HT1080 (cell line): ENCODE data around the gene MED13L. TPM values are rescaled to one million over a fixed set of nuclear protein-coding genes. Genes with fewer than 3 reads are reported as not detected.

Source experiments
- DNase-seq: peaks from one replicate; pipeline ENCODE4 v3.0.0-alpha.2; 2015; ENCODE audit warnings: low read depth
- polyA plus RNA-seq, 2 experiments: library from polyadenylated mRNA; depleted of rRNA; stranded (reverse); fragments of >200 nt; gene quantifications; 2 replicates each; pipeline ENCODE4 v1.2.3, GENCODE V29; 2015
- total RNA-seq: library from RNA; depleted of rRNA; stranded (reverse); fragments of >200 nt; shearing (Covaris generic); gene quantifications from 2 replicates; pipeline ENCODE4 v1.2.3, GENCODE V29; 2014; rRNA removed

Gene MED13L
- total RNA-seq: 25.8 and 27.5 TPM in 2 replicates
- 19.0 and 28.7 TPM in 2 replicates for polyA plus RNA-seq (2015; cell fraction: cytosol; rRNA removed)
- polyA plus RNA-seq (2015; cell fraction: nucleus; rRNA removed): 47.2 and 51.0 TPM in 2 replicates

GRCh38 chr12:116277467-116278278, at the start of gene MED13L:
Gene MED13L (minus strand): TSS chr12:116277693. CDS start chr12:116277131, 562 bp downstream.
- DNase-seq: peak; percentile 65

- no peak for DNase-seq
Observed at GRCh38 chr12:116325336-116325664, 47.8 kb upstream of the MED13L start.

- DNase-seq: no peak
Observed at GRCh38 chr12:116324654-116325335, 47.3 kb upstream of the MED13L start.

GRCh38 chr12:116323406-116324386, 46.2 kb upstream of the MED13L start:
- DNase-seq: no peak

GRCh38 chr12:116321913-116322312, 44.4 kb upstream of the MED13L start:
- DNase-seq: no peak

GRCh38 chr12:116320791-116321217, 43.3 kb upstream of the MED13L start:
- DNase-seq: no peak

- peak; percentile 86 for DNase-seq
Observed at GRCh38 chr12:116319898-116320621, 42.6 kb upstream of the MED13L start.

- DNase-seq: no peak
Observed at GRCh38 chr12:116319233-116319897, 41.9 kb upstream of the MED13L start.

- no peak for DNase-seq
Observed at GRCh38 chr12:116318576-116319232, 41.2 kb upstream of the MED13L start.

GRCh38 chr12:116317986-116318575, 40.6 kb upstream of the MED13L start:
- DNase-seq: no peak

GRCh38 chr12:116317139-116317538, 39.6 kb upstream of the MED13L start:
- DNase-seq: no peak

- no peak for DNase-seq
Observed at GRCh38 chr12:116314477-116314876, 37.0 kb upstream of the MED13L start.

GRCh38 chr12:116313194-116313927, 35.9 kb upstream of the MED13L start:
- no peak for DNase-seq

GRCh38 chr12:116310082-116310481, 32.6 kb upstream of the MED13L start:
- no peak for DNase-seq

- DNase-seq: no peak
Observed at GRCh38 chr12:116309343-116309742, 31.9 kb upstream of the MED13L start.

- no peak for DNase-seq
Observed at GRCh38 chr12:116308647-116309046, 31.2 kb upstream of the MED13L start.

- DNase-seq: no peak
Observed at GRCh38 chr12:116306968-116307367, 29.5 kb upstream of the MED13L start.

GRCh38 chr12:116306506-116306905, 29.0 kb upstream of the MED13L start:
- peak; percentile 11 for DNase-seq
